Glutamatergic neuron (in vitro differentiated cells): ENCODE data around the gene HRAS. TPM values are rescaled to one million over a fixed set of nuclear protein-coding genes. Genes with fewer than 3 reads are reported as not detected.

Experiments
- DNase-seq: peaks from one replicate; pipeline ENCODE4 v3.0.0; 2022
- H3K27ac Mint-ChIP-seq: one replicate; pipeline ENCODE4 v1.8.0; 2020; ENCODE audit warnings: mild to moderate bottlenecking, mixed read lengths, inconsistent platforms; ENCODE audit not compliant: unreplicated experiment
- H3K27me3 Mint-ChIP-seq: one replicate; pipeline ENCODE4 v1.8.0; 2020; ENCODE audit warnings: mild to moderate bottlenecking, moderate library complexity, mixed read lengths, inconsistent platforms; ENCODE audit not compliant: unreplicated experiment
- H3K36me3 Mint-ChIP-seq: one replicate; pipeline ENCODE4 v1.8.0; 2020; ENCODE audit warnings: mild to moderate bottlenecking, mixed read lengths, inconsistent platforms; ENCODE audit not compliant: unreplicated experiment
- H3K4me1 Mint-ChIP-seq: one replicate; pipeline ENCODE4 v1.8.0; 2020; ENCODE audit warnings: mild to moderate bottlenecking, low read depth, mixed read lengths, inconsistent platforms; ENCODE audit not compliant: unreplicated experiment
- H3K4me3 Mint-ChIP-seq: one replicate; pipeline ENCODE4 v1.8.0; 2020; ENCODE audit warnings: mild to moderate bottlenecking, mixed read lengths, inconsistent platforms; ENCODE audit not compliant: unreplicated experiment
- H3K9me3 Mint-ChIP-seq: one replicate; pipeline ENCODE4 v1.8.0; 2020; ENCODE audit warnings: mild to moderate bottlenecking, moderate library complexity, mixed read lengths, inconsistent platforms; ENCODE audit not compliant: unreplicated experiment
- CTCF ChIP-seq: fragments of 200-600 bp; sonication (generic); IDR thresholded peaks from one replicate; pipeline ENCODE4 v1.5.0; 2021; ENCODE audit not compliant: partially characterized antibody, unreplicated experiment
- total RNA-seq: library from RNA; stranded (reverse); fragmentation: NEBNext Ultra II Directional; extraction: Animal tissue kit (Norgen Biotek cat#: 25700); gene quantifications from one replicate; pipeline ENCODE4 v1.2.1, GENCODE V29; 2021; ENCODE audit not compliant: unreplicated experiment

Gene HRAS
- total RNA-seq, 1 donor from 2014 or later = 140 TPM

GRCh38 chr11:507727-508515 is 27.5 kb downstream of the HRAS start:
- peaks cover 11% of the 10 kb centered on the region for H3K27me3 Mint-ChIP-seq
- H3K9me3 Mint-ChIP-seq = peaks cover 10% of the 10 kb centered on the region
- H3K36me3 Mint-ChIP-seq = peaks cover 9% of the 10 kb centered on the region
- peak; percentile 58 for DNase-seq
- peak overlapping the region; percentile 88 for H3K4me3 Mint-ChIP-seq
- H3K4me1 Mint-ChIP-seq = peaks cover 4% of the 10 kb centered on the region
- TF ChIP-seq CTCF = no peak
- peak overlapping the region; percentile 38 for H3K27ac Mint-ChIP-seq

GRCh38 chr11:506995-507726 is 28.2 kb downstream of the HRAS start, which contains the start of gene RNH1:
Gene RNH1, minus strand, starts transcription at chr11:507242. Its CDS starts 5,080 bp downstream, at chr11:502162.
- H3K4me3 Mint-ChIP-seq = peak within 1 kb of the TSS; percentile 97
- H3K36me3 Mint-ChIP-seq = peaks cover 4% of the 10 kb centered on the region
- H3K9me3 Mint-ChIP-seq = peaks cover 10% of the 10 kb centered on the region
- TF ChIP-seq CTCF = no peak
- H3K27me3 Mint-ChIP-seq = peaks cover 11% of the 10 kb centered on the region
- DNase-seq = peak; percentile 99
- peaks cover 4% of the 10 kb centered on the region for H3K4me1 Mint-ChIP-seq
- H3K27ac Mint-ChIP-seq = peak within 1 kb of the TSS; percentile 84

- peak overlapping the region; percentile 84 for H3K27ac Mint-ChIP-seq
- peaks cover 13% of the 10 kb centered on the region for H3K9me3 Mint-ChIP-seq
- peak; percentile 99 for DNase-seq
- peaks cover 14% of the 10 kb centered on the region for H3K27me3 Mint-ChIP-seq
- no peak for TF ChIP-seq CTCF
- peak overlapping the region; percentile 97 for H3K4me3 Mint-ChIP-seq
- H3K36me3 Mint-ChIP-seq = peaks cover 4% of the 10 kb centered on the region
- H3K4me1 Mint-ChIP-seq = peaks cover 2% of the 10 kb centered on the region
These were observed 29.0 kb downstream of the HRAS start for GRCh38 chr11:506238-506994.

GRCh38 chr11:504994-505344 is 30.4 kb downstream of the HRAS start:
- no peak for TF ChIP-seq CTCF
- peak overlapping the region; percentile 66 for H3K27ac Mint-ChIP-seq
- no peak for DNase-seq
- H3K9me3 Mint-ChIP-seq = peaks cover 13% of the 10 kb centered on the region
- H3K4me1 Mint-ChIP-seq = peaks cover 2% of the 10 kb centered on the region
- H3K27me3 Mint-ChIP-seq = peaks cover 18% of the 10 kb centered on the region
- peak overlapping the region; percentile 97 for H3K4me3 Mint-ChIP-seq
- peaks cover 3% of the 10 kb centered on the region for H3K36me3 Mint-ChIP-seq
